HEK293T (cell line): ENCODE results near the gene NR1H3.
"Not testable (repeated sequence)": the region's sequence is repeated elsewhere in the genome, so short reads cannot be mapped to it uniquely, and the experiment has no call there.

Experiments used
- CTCF ChIA-PET: fragments of 350-600 bp; formaldehyde crosslinking; extraction: SDS; loops from one replicate; lab custom pipeline; 2021; ENCODE audit warnings: antibody characterized with exemption, inconsistent platforms; lab: Yijun Ruan, JAX
- POLR2A ChIA-PET: fragments of 350-600 bp; formaldehyde crosslinking; extraction: SDS; loops from one replicate; lab custom pipeline; 2020; ENCODE audit warnings: antibody characterized with exemption, inconsistent platforms; lab: Yijun Ruan, JAX
- DNase-seq: peaks from one replicate; pipeline ENCODE4 v3.0.0; 2012; ENCODE audit warnings: mixed read lengths; ENCODE audit errors: extremely low spot score
- ARNT ChIP-seq: fragments of 450-650 bp; IDR thresholded peaks from 2 replicates; pipeline ENCODE4 v1.6.1; 2017; ENCODE audit warnings: mild to moderate bottlenecking
- BHLHE40 ChIP-seq: fragments of 450-650 bp; IDR thresholded peaks from 2 replicates; pipeline ENCODE4 v1.6.1; 2016; ENCODE audit warnings: mild to moderate bottlenecking, moderate library complexity, borderline replicate concordance
- CTBP1 ChIP-seq: fragments of 450-650 bp; IDR thresholded peaks from 2 replicates; pipeline ENCODE4 v1.6.1; 2016; ENCODE audit warnings: borderline replicate concordance
- ELF4 ChIP-seq: fragments of 450-650 bp; IDR thresholded peaks from 2 replicates; pipeline ENCODE4 v1.6.1; 2017; ENCODE audit warnings: antibody characterized with exemption
- FOXA1 ChIP-seq: fragments of 450-650 bp; IDR thresholded peaks from 2 replicates; pipeline ENCODE4 v1.6.1; 2016; ENCODE audit warnings: mild to moderate bottlenecking
- FOXK2 ChIP-seq: fragments of 450-650 bp; IDR thresholded peaks from 2 replicates; pipeline ENCODE4 v1.6.1; 2016; ENCODE audit warnings: mild to moderate bottlenecking
- FOXM1 ChIP-seq: fragments of 450-650 bp; IDR thresholded peaks from 2 replicates; pipeline ENCODE4 v1.6.1; 2017; ENCODE audit warnings: mild to moderate bottlenecking, borderline replicate concordance
- HDGF ChIP-seq: fragments of 450-650 bp; IDR thresholded peaks from 2 replicates; pipeline ENCODE4 v1.6.1; 2017; ENCODE audit warnings: antibody characterized with exemption, borderline replicate concordance
- L3MBTL2 ChIP-seq: fragments of 450-650 bp; conservative IDR thresholded peaks from 2 replicates; pipeline ENCODE4 v1.6.1; 2016; ENCODE audit warnings: mild to moderate bottlenecking
- LEF1 ChIP-seq: fragments of 450-650 bp; IDR thresholded peaks from 2 replicates; pipeline ENCODE4 v1.6.1; 2017; ENCODE audit warnings: mild to moderate bottlenecking, borderline replicate concordance
- NFRKB ChIP-seq: fragments of 450-650 bp; IDR thresholded peaks from 2 replicates; pipeline ENCODE4 v1.6.1; 2016; ENCODE audit warnings: mild to moderate bottlenecking, moderate library complexity
- PKNOX1 ChIP-seq: fragments of 450-650 bp; IDR thresholded peaks from 2 replicates; pipeline ENCODE4 v1.6.1; 2016
- SP1 ChIP-seq: fragments of 450-650 bp; IDR thresholded peaks from 2 replicates; pipeline ENCODE4 v1.6.1; 2017
- SUZ12 ChIP-seq: fragments of 450-650 bp; IDR thresholded peaks from 2 replicates; pipeline ENCODE4 v1.6.1; 2016; ENCODE audit warnings: mild to moderate bottlenecking
- TARDBP ChIP-seq: fragments of 450-650 bp; IDR thresholded peaks from 2 replicates; pipeline ENCODE4 v1.6.1; 2016
- ZNF384 ChIP-seq: fragments of 450-650 bp; IDR thresholded peaks from 2 replicates; pipeline ENCODE4 v1.6.1; 2016

NR1H3 gene

GRCh38 chr11:47305734-47306483 lies 48.1 kb downstream of the NR1H3 start:
- ChIA-PET CTCF (interaction anchor here (1.2 to 1.4 kb wide), 2 partner anchors 49 kb away, joined by 3 to 4 read pairs; no protein-coding TSS in a partner anchor), POLR2A (interaction anchor here (2.0 kb wide), 1 partner anchor 57 kb away, joined by 5 read pairs; the partner anchor contains the start of gene ACP2)
- no peak for DNase-seq
- TF ChIP-seq BHLHE40 (no peak), FOXA1 (no peak), TARDBP (no peak), ZNF384 (no peak), L3MBTL2 (no peak), FOXM1 (no peak), CTBP1 (no peak), LEF1 (no peak), HDGF (no peak), FOXK2 (no peak), SUZ12 (no peak), ARNT (no peak), PKNOX1 (no peak)

- no peak for DNase-seq
- CTCF ChIA-PET: interaction anchor here (1.2 kb wide), 1 partner anchor 48 kb away, joined by 4 read pairs; no protein-coding TSS in a partner anchor
- POLR2A ChIA-PET: interaction anchor here (2.0 kb wide), 1 partner anchor 58 kb away, joined by 5 read pairs; the partner anchor contains the start of gene ACP2
- TF ChIP-seq CTBP1: no peak
- TF ChIP-seq L3MBTL2: no peak
- TF ChIP-seq SP1: no peak
- no peak for TF ChIP-seq TARDBP
- TF ChIP-seq FOXA1: no peak
- no peak for TF ChIP-seq PKNOX1
- no peak for TF ChIP-seq ARNT
- TF ChIP-seq FOXM1: no peak
- TF ChIP-seq FOXK2: no peak
- TF ChIP-seq ELF4: no peak
- TF ChIP-seq BHLHE40: no peak
- no peak for TF ChIP-seq HDGF
- no peak for TF ChIP-seq NFRKB
- no peak for TF ChIP-seq LEF1
- TF ChIP-seq SUZ12: no peak
- TF ChIP-seq ZNF384: no peak
Observed at GRCh38 chr11:47306484-47306844, 48.7 kb downstream of the NR1H3 start.

GRCh38 chr11:47308050-47308823 lies 50.4 kb downstream of the NR1H3 start:
- CTCF ChIA-PET: no interaction called here
- no peak for TF ChIP-seq L3MBTL2
- TF ChIP-seq TARDBP: no peak
- no peak for TF ChIP-seq ARNT
- TF ChIP-seq FOXK2: no peak
- no peak for TF ChIP-seq CTBP1
- TF ChIP-seq PKNOX1: no peak
- no peak for TF ChIP-seq SUZ12
- TF ChIP-seq FOXA1: no peak
- TF ChIP-seq SP1: no peak
- TF ChIP-seq BHLHE40: no peak
- no peak for TF ChIP-seq NFRKB
- POLR2A ChIA-PET: interaction anchor here (2.0 kb wide), 1 partner anchor 59 kb away, joined by 5 read pairs; the partner anchor contains the start of gene ACP2
- no peak for DNase-seq

GRCh38 chr11:47314992-47315391 lies 57.2 kb downstream of the NR1H3 start:
- ChIA-PET CTCF (no interaction called here), POLR2A (no interaction called here)
- no peak for DNase-seq
- TF ChIP-seq PKNOX1: no peak
- TF ChIP-seq L3MBTL2: no peak
- TF ChIP-seq SP1: no peak
- TF ChIP-seq SUZ12: no peak
- TF ChIP-seq HDGF: no peak
- no peak for TF ChIP-seq ELF4
- no peak for TF ChIP-seq CTBP1
- TF ChIP-seq BHLHE40: no peak
- TF ChIP-seq ZNF384: no peak
- TF ChIP-seq NFRKB: no peak
- TF ChIP-seq FOXM1: no peak
- no peak for TF ChIP-seq TARDBP
- no peak for TF ChIP-seq FOXA1
- TF ChIP-seq FOXK2: no peak

- CTCF ChIA-PET, DNase-seq, POLR2A ChIA-PET: not testable (repeated sequence)
Observed at GRCh38 chr11:47316501-47316900, 58.7 kb downstream of the NR1H3 start.
